NCI-H2196 (cell line): ENCODE measurements around the gene PRPF19.

ENCODE experiments used
- DNase-seq: peaks from one replicate; lab custom pipeline; 2025; ENCODE audit not compliant: unreplicated experiment; lab: John Stamatoyannopoulos, UW

The PRPF19 gene

GRCh38 chr11:60875366-60876167 lies 30.8 kb downstream of the PRPF19 start:
- DNase-seq = no peak

DNA sequence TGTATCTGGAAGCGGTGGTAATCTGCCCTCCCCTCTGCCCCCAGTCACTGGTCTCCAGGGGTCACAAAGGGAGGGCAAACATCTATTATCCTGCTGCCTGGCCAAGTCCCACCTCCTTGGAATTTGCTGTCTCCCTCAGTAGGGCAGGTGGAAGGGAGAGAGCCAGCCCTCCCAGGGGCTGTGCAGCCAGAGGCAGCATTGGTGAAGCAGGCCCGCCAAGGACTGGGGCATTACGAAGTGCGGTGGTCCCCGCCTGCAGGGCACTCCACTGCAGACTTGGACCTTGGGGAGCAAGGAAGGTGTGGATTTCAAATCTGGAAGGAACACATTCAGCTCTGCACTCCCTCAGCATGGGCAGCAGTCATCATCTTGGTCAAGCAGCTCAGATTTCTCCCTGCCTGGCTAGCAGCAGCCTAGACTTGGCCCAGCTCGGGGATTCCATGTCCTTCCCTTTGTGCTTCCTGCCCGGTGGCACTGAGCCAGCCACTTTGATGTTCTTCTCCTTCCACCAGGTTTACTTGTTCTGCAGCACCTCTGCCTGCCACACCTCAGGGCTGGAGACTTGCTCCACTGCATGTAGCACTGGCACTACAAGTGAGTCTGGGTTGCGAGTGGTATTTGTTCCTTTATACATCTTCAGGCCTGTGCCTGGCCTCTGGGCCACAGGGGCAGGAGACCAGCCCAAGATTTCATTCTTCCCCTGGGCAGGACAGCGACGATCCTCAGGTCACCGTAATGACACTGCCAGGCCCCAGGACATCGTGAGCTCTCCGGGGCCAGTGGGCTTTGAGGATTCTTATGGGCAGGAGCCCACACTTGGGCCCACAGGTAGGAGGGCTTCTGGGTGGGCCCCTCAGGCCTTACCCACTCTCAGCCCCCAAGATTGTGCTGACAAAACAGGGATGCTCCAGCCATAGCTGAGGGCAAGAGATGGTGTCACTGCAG lies 31.7 kb downstream of the PRPF19 start:
- peak; percentile 16 for DNase-seq

GRCh38 chr11:60873533-60873932 lies 32.9 kb downstream of the PRPF19 start:
- DNase-seq = no peak

DNA sequence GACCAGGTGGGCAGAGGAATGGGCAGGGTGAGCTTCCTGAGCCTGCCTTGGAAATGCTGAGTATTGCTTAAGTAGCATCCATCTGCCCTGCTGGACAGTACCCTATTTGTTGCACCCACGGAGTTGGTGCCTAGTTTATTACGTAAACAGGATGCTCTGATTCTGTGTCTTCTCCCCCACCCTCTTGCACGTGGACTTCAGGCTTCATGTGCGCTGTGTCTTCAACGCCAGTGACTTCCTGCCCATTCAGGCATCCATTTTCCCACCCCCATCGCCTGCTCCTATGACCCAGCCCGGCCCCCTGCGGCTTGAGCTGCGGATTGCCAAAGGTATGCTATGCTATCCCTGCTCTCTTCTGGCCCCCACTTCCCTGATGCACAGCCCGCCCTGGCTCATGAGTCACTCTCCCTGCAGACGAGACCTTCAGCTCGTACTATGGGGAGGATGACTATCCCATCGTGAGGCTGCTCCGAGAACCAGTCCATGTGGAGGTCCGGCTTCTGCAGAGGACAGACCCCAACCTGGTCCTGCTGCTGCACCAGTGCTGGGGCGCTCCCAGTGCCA lies 33.3 kb downstream of the PRPF19 start:
- DNase-seq = no peak

DNA sequence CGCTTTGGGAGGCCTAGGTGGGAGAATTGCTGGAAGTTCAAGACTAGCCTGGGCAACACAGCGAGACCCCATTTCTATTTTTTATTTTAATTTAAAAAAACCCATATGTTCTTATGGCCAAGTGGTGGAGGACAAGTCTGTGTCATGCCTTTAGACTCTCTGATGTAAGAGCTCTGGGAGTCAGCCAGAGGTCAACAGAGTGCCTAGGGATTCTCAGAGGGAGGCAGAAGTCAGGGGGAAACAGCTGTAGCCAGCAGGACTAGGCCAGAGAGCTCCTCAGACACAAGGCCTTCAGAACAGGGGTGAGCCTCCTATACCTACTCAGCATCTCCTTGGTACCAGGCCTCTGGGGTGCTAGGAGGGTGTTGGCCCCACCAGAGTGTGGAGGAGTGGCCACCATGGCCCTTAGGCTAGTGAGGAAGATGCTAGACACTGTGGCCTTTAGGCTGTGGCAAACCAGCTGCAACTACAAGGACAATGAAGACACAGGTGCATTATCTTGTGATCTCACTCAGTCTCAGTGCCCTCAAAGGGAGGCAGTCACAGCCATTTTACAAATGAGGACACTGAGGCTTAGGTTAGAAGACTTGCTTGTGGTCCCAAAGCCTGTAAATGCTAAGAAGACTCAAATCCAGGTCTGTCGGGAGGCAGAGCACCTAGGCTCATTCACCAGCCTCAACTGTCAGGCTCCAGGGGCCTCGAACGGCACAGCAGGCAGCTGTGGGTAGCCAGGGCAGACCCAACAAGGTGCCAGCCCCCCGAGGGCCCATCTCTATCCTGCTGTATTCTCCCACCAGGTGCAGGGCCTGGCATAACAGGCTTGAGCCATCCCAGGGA lies 34.0 kb downstream of the PRPF19 start:
- no peak for DNase-seq

GRCh38 chr11:60871378-60872061 lies 34.9 kb downstream of the PRPF19 start:
- peak; percentile 30 for DNase-seq

DNA sequence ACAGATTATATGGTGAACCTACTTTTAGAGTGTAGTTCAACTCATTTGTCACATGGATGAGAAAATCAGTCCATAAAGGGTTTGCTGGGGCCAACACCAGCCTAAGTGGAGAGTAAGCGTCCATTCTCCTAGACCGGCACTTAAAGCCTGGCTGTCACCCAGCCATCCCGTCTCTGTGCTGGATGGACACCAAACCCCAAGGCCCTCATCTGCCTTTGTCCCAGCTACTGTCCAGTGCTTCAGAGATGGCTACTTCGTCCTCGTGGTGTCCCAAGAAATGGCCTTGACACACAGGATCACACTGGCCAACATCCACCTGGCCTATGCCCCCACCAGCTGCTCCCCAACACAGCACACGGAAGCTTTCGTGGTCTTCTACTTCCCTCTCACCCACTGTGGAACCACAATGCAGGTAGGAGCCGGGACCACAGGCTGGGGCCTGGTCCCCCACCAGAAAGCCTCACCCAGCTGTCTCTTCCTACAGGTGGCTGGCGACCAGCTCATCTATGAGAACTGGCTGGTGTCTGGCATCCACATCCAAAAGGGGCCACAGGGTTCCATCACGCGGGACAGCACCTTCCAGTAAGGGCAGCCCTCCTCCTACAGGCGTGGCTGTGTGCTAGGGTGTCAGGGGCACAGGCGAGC lies 35.5 kb downstream of the PRPF19 start:
- no peak for DNase-seq

DNA sequence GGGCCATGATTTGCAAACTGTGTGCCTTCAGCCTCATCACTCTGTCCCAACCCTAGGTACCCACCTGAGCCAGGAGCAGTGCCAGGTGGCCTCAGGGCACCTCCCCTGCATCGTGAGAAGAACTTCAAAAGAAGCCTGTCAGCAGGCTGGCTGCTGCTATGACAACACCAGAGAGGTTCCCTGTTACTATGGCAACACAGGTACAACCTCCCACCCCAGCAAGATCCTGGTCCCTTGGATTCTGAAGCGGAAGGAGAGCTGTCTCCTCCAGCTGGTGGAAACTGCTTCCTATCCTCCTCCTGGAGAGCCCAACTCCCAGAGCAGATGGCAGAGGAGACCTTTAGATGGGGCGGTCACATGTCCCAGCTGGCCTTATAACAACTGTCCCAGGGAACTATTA lies 36.1 kb downstream of the PRPF19 start:
- peak; percentile 51 for DNase-seq

GRCh38 chr11:60869451-60869825 lies 36.9 kb downstream of the PRPF19 start:
- DNase-seq = no peak

DNA sequence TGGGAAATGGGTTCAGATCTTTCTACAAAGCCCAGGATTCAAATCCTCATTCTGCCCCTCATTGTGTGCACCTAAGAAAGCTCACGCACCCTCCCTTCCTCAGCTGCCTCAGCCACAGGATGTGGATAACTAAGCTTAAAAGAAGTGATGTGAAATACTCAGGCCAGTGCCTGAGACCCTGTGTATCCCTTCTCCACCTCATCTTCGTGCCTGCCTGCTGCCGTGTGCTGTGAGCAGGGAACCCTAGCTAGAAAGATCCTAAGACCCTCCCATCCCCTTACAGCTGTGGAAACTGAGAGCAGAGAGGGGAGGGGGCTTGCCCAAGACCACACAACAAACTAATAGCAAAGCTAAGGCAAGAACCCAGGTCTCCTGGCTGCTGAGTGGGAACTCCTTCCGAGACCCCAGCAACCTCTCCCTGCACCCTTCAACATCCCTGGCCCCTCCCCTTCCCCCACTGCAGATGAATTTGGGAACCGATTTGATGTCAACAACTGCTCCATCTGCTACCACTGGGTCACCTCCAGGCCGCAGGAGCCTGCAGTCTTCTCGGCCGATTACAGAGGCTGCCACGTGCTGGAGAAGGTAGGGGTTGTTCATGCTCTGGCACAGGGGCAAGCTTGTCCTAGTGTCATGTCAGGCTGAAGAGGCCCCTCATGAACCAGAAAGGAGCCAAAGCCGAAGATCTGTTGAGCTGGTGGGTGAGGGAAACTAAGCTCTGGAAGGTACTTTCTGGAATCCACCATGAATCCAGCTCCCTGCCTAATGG lies 37.5 kb downstream of the PRPF19 start:
- DNase-seq = no peak

DNA sequence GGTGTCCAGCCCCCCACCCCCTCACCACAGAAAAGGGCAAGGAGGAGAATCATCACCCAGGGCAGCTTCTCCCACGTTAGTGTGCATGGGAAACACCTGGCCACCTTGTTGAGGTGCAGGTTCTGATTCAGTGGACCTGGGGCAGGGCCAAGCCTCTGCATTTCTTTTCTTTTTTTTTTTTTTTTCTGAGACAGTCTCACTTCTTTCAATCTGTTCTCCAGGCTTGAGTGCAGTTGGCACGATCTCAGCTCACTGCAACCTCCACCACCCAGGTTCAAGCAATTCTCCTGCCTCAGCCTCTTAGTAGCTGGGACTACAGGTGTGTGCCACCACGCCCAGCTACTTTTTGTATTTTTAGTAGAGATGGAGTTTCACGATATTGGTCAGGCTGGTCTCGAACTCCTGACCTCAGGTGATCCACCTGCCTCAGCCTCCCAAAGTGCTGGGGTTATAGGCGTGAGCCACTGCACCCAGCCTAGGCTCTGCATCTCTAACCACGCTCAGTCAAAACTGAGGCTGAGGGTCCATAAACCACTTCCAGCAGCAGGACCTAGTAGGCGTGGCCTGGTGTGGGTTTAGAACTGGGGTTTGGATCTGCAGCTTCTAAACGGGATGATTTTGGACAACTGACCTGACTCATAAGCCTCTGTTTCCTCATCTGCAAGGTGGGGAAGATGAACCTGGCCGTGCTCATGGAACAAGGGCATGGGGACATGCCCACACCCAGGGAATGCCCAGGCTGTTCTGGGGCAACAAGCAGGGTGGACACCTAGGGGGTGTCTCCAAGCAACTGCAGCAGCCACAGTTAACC lies 38.3 kb downstream of the PRPF19 start:
- no peak for DNase-seq

- peak; percentile 57 for DNase-seq
Measured at GRCh38 chr11:60866911-60867870, 39.2 kb downstream of the PRPF19 start, which contains the start of gene ZP1. Gene ZP1, plus strand, starts transcription at chr11:60867542. Its CDS starts 20 bp downstream, at chr11:60867562.

- DNase-seq = no peak
Measured at GRCh38 chr11:60864856-60865513, 41.4 kb downstream of the PRPF19 start.

- no peak for DNase-seq
Measured at GRCh38 chr11:60863550-60864521, 42.5 kb downstream of the PRPF19 start.

- DNase-seq = no peak
Measured at GRCh38 chr11:60862171-60862570, 44.2 kb downstream of the PRPF19 start.
